EL (cell line): ENCODE data around the gene AIFM3.

Source experiments
- DNase-seq: peaks from one replicate; pipeline ENCODE4 v3.0.0-alpha.2; 2016

AIFM3 gene

GRCh38 chr22:20976291-20976877 lies 9.3 kb downstream of the AIFM3 start:
- DNase-seq = no peak

GRCh38 chr22:20977019-20977418 lies 10.0 kb downstream of the AIFM3 start:
- no peak for DNase-seq

- DNase-seq = no peak
Observed at GRCh38 chr22:20977516-20978170, 10.6 kb downstream of the AIFM3 start.

GRCh38 chr22:20978419-20978818 lies 11.4 kb downstream of the AIFM3 start:
- DNase-seq = no peak

- DNase-seq = peak; percentile 69
Observed at GRCh38 chr22:20979243-20979809, 12.3 kb downstream of the AIFM3 start.

GRCh38 chr22:20979940-20980453 lies 12.9 kb downstream of the AIFM3 start:
- no peak for DNase-seq

GRCh38 chr22:20980523-20980922 lies 13.5 kb downstream of the AIFM3 start:
- no peak for DNase-seq

GRCh38 chr22:20980938-20981722 lies 14.1 kb downstream of the AIFM3 start:
- no peak for DNase-seq

- peak; percentile 82 for DNase-seq
Observed at GRCh38 chr22:20981787-20982562, 14.9 kb downstream of the AIFM3 start, which contains the start of gene LZTR1. Gene LZTR1 (plus strand): TSS chr22:20982297. CDS start chr22:20982372, 75 bp downstream.

- no peak for DNase-seq
Observed at GRCh38 chr22:20982563-20982882, 15.5 kb downstream of the AIFM3 start.

- DNase-seq = no peak
Observed at GRCh38 chr22:20983081-20983771, 16.2 kb downstream of the AIFM3 start.

- no peak for DNase-seq
Observed at GRCh38 chr22:20985720-20986119, 18.7 kb downstream of the AIFM3 start.

GRCh38 chr22:20986365-20986764 lies 19.3 kb downstream of the AIFM3 start:
- DNase-seq = no peak

GRCh38 chr22:20987375-20987774 lies 20.3 kb downstream of the AIFM3 start:
- no peak for DNase-seq

- no peak for DNase-seq
Observed at GRCh38 chr22:20988573-20989322, 21.7 kb downstream of the AIFM3 start.

- peak; percentile 31 for DNase-seq
Observed at GRCh38 chr22:20989323-20990138, 22.5 kb downstream of the AIFM3 start.

- no peak for DNase-seq
Observed at GRCh38 chr22:20990184-20991180, 23.4 kb downstream of the AIFM3 start.

GRCh38 chr22:20991252-20992055 lies 24.4 kb downstream of the AIFM3 start:
- no peak for DNase-seq
